ENCODE results near the gene COL25A1. TPM values are rescaled to one million over a fixed set of nuclear protein-coding genes. Genes with fewer than 3 reads are reported as not detected.

Gene COL25A1
- polyA plus RNA-seq (2012; ENCODE audit: insufficient read depth, insufficient read length) = not detected

GRCh38 chr4:109302361-109303139, at the start of gene COL25A1:
Gene COL25A1, minus strand, starts transcription at chr4:109302658.
- DNase-seq (ENCODE audit: low read depth, low spot score) = peak; percentile 25
- H3K4me3 ChIP-seq (ENCODE audit: low read length) = peak within 1 kb of the TSS; percentile 28

GRCh38 chr4:109350121-109350520, 47.7 kb upstream of the COL25A1 start:
- no peak overlapping the region for H3K4me3 ChIP-seq (ENCODE audit: low read length)
- DNase-seq (ENCODE audit: low read depth, low spot score) = no peak

- DNase-seq (ENCODE audit: low read depth, low spot score) = no peak
- no peak overlapping the region for H3K4me3 ChIP-seq (ENCODE audit: low read length)
Measured at GRCh38 chr4:109334129-109335105, 32.0 kb upstream of the COL25A1 start.

- DNase-seq (ENCODE audit: low read depth, low spot score) = peak; percentile 4
- H3K4me3 ChIP-seq (ENCODE audit: low read length) = no peak overlapping the region
Measured at GRCh38 chr4:109332926-109333464, 30.5 kb upstream of the COL25A1 start.

- DNase-seq (ENCODE audit: low read depth, low spot score) = no peak
- H3K4me3 ChIP-seq (ENCODE audit: low read length) = no peak overlapping the region
Measured at GRCh38 chr4:109327641-109328040, 25.2 kb upstream of the COL25A1 start.

GRCh38 chr4:109325698-109326097, 23.2 kb upstream of the COL25A1 start:
- DNase-seq (ENCODE audit: low read depth, low spot score) = no peak
- H3K4me3 ChIP-seq (ENCODE audit: low read length) = no peak overlapping the region

- DNase-seq (ENCODE audit: low read depth, low spot score) = no peak
- H3K4me3 ChIP-seq (ENCODE audit: low read length) = no peak overlapping the region
Measured at GRCh38 chr4:109323348-109323747, 20.9 kb upstream of the COL25A1 start.

- no peak for DNase-seq (ENCODE audit: low read depth, low spot score)
Measured at GRCh38 chr4:109321232-109321631, 18.8 kb upstream of the COL25A1 start.

GRCh38 chr4:109319684-109320083, 17.2 kb upstream of the COL25A1 start:
- H3K4me3 ChIP-seq (ENCODE audit: low read length) = no peak overlapping the region
- DNase-seq (ENCODE audit: low read depth, low spot score) = no peak

More at GRCh38 chr4:109321232-109321631, 18.8 kb upstream of the COL25A1 start:
- no peak overlapping the region for H3K4me3 ChIP-seq (ENCODE audit: low read length)

GRCh38 chr4:109319156-109319555, 16.7 kb upstream of the COL25A1 start:
- H3K4me3 ChIP-seq (ENCODE audit: low read length) = no peak overlapping the region
- no peak for DNase-seq (ENCODE audit: low read depth, low spot score)

GRCh38 chr4:109315818-109316217, 13.4 kb upstream of the COL25A1 start:
- H3K4me3 ChIP-seq (ENCODE audit: low read length) = no peak overlapping the region
- no peak for DNase-seq (ENCODE audit: low read depth, low spot score)

- no peak overlapping the region for H3K4me3 ChIP-seq (ENCODE audit: low read length)
- DNase-seq (ENCODE audit: low read depth, low spot score) = no peak
Measured at GRCh38 chr4:109315341-109315740, 12.9 kb upstream of the COL25A1 start.

- H3K4me3 ChIP-seq (ENCODE audit: low read length) = no peak overlapping the region
- no peak for DNase-seq (ENCODE audit: low read depth, low spot score)
Measured at GRCh38 chr4:109313168-109314133, 11.0 kb upstream of the COL25A1 start.

- peak overlapping the region; percentile 28 for H3K4me3 ChIP-seq (ENCODE audit: low read length)
- no peak for DNase-seq (ENCODE audit: low read depth, low spot score)
Measured at GRCh38 chr4:109303140-109303496, 660 bp upstream of the COL25A1 start.

GRCh38 chr4:109301651-109302360, 652 bp downstream of the COL25A1 start:
- DNase-seq (ENCODE audit: low read depth, low spot score) = no peak
- no peak overlapping the region for H3K4me3 ChIP-seq (ENCODE audit: low read length)

- no peak for DNase-seq (ENCODE audit: low read depth, low spot score)
- H3K4me3 ChIP-seq (ENCODE audit: low read length) = no peak overlapping the region
Measured at GRCh38 chr4:109298279-109299010, 4.0 kb downstream of the COL25A1 start.

- no peak for DNase-seq (ENCODE audit: low read depth, low spot score)
- no peak overlapping the region for H3K4me3 ChIP-seq (ENCODE audit: low read length)
Measured at GRCh38 chr4:109296527-109296926, 5.9 kb downstream of the COL25A1 start.
